HG02973 (cell line): ENCODE data around the gene C6orf89.

Source experiments
- ATAC-seq: cut with Tn5 transposase; IDR thresholded peaks from one replicate; pipeline ENCODE4 v1.9.1; 2021; ENCODE audit warnings: moderate library complexity; ENCODE audit not compliant: unreplicated experiment

The C6orf89 gene

GRCh38 chr6:36967301-36967700 is 81.5 kb downstream of the C6orf89 start:
- no peak for ATAC-seq

GRCh38 chr6:36967757-36968156 is 82.0 kb downstream of the C6orf89 start:
- ATAC-seq, result no peak

GRCh38 chr6:36968266-36968977 is 82.7 kb downstream of the C6orf89 start:
- ATAC-seq, result no peak

- ATAC-seq, result no peak
Measured at GRCh38 chr6:36969240-36969691, 83.5 kb downstream of the C6orf89 start.

- no peak for ATAC-seq
Measured at GRCh38 chr6:36969988-36970891, 84.5 kb downstream of the C6orf89 start.

GRCh38 chr6:36970892-36971842 is 85.4 kb downstream of the C6orf89 start:
- ATAC-seq, result no peak

- no peak for ATAC-seq
Measured at GRCh38 chr6:36971921-36972673, 86.3 kb downstream of the C6orf89 start.

GRCh38 chr6:36973190-36973589 is 87.4 kb downstream of the C6orf89 start:
- no peak for ATAC-seq

GRCh38 chr6:36973647-36974046 is 87.9 kb downstream of the C6orf89 start:
- ATAC-seq, result no peak

- ATAC-seq, result no peak
Measured at GRCh38 chr6:36975231-36976006, 89.7 kb downstream of the C6orf89 start.

GRCh38 chr6:36976007-36976264 is 90.2 kb downstream of the C6orf89 start:
- ATAC-seq, result no peak

- no peak for ATAC-seq
Measured at GRCh38 chr6:36976509-36976908, 90.8 kb downstream of the C6orf89 start.

- ATAC-seq, result no peak
Measured at GRCh38 chr6:36976931-36977330, 91.2 kb downstream of the C6orf89 start.

GRCh38 chr6:36977470-36977941 is 91.8 kb downstream of the C6orf89 start:
- ATAC-seq, result no peak
